GM23338 (cell line): Measurements from ENCODE around the gene CBFA2T3.

ENCODE experiments used
- CTCF ChIP-seq, 2 experiments: fragments of 200-600 bp in 1 of 2; sonication (generic) in 1 of 2; conservative IDR thresholded peaks; 2 replicates each; pipeline versions ENCODE4 v1.5.1 to v1.6.1; 2016 to 2017; ENCODE audit warnings: antibody characterized with exemption in 2 of 2, low read depth in 2 of 2, mild to moderate bottlenecking in 2 of 2, moderate library complexity in 1 of 2
- ZNF114 ChIP-seq: fragments of 250-450 bp; sonication (Bioruptor Pico); IDR thresholded peaks from 2 replicates; pipeline ENCODE4 v1.5.0; 2020; ENCODE audit warnings: mild to moderate bottlenecking, moderate library complexity

- TF ChIP-seq CTCF (conservative IDR thresholded peaks at IDR 0.05; ENCODE audit: low read depth in 2 of 2) = no peak
- TF ChIP-seq ZNF114 (CRISPR knock-in tag) = no peak
These were observed 98.7 kb downstream of the CBFA2T3 start for GRCh38 chr16:88878356-88878755.
